Measurements from ENCODE around the gene SLC27A2.

DNA sequence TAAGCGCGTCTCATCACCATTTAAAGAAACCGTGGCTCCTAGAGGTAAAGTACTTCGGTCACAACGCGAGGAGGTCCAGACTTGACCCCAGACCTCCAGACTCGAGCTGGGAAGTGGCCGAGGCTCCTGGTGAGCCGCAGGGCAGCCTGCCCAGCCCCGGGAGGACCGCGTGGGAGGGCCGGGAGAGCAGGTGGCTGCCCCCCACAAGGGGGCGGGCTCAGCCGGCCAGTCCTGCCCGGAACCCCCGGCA, at the start of gene SLC27A2:
- TF ChIP-seq CTCF (conservative IDR thresholded peaks at IDR 0.05; ENCODE audit: low read length), result no peak
- TF ChIP-seq EZH2phosphoT487 (IDR thresholded peaks at IDR 0.05; ENCODE audit: borderline replicate concordance, low read depth, low read length), result no peak
